Head of caudate nucleus (tissue), 42 donors: ENCODE data around the gene TOM1L2.
"Not testable (repeated sequence)": the region's sequence is repeated elsewhere in the genome, so short reads cannot be mapped to it uniquely, and the experiment has no call there.

Source experiments
- DNase-seq, 42 donors: peaks; one replicate each; pipeline versions ENCODE4 v3.0.0 to v3.0.0-alpha.2; 2020 to 2021; ENCODE audit warnings: mixed read lengths in 7 of 42
- intact Hi-C: fragments of 100-400 bp; cut with DNase I; formaldehyde crosslinking; loops from one replicate; pipeline ENCODE4 v1.15.0; 2022

TOM1L2 gene

DNA sequence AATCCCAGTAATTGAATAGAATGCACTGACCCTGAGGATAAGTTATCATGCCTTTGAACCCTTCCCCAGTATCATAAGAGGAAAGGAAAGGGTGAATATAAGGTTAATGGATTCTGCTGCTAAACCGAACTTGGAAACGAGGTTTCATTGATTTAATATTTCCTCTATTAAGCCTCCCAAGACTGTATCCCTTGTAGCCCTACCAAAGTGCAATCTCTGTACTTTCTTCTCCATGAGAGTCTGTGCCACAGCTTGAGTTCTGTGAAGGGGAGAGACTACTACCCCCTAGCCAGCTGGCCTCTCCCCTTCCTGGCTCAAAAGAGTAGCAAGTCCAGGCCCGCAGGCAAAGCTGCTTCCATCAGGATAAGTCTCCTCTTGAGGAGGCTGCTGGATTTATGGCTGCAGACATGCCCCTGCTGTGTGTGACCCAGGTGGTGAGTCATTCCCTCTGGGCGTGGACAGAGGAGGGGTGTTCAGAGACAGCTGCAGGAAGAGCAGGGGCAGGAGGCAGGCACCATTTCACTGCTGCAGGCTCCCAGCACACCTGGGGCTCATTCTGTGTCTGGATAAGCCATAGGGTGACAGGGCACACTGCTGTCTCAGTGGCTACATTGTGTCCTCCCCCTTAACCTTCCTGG is 58.4 kb downstream of the TOM1L2 start:
- peak in 29 of 42 donors; percentile 23 to 85 (median 48) for DNase-seq

DNA sequence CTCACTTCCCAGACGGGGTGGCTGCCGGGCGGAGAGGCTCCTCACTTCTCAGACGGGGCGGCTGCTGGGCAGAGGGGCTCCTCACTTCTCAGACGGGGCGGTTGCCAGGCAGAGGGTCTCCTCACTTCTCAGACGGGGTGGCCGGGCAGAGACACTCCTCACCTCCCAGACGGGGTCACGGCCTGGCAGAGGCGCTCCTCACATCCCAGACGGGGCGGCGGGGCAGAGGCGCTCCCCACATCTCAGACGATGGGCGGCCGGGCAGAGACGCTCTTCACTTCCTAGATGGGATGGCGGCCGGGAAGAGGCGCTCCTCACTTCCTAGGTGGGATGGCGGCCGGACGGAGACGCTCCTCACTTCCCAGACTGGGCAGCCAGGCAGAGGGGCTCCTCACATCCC is 59.9 kb downstream of the TOM1L2 start:
- DNase-seq, intact Hi-C loops: not testable (repeated sequence)

More for the DNA sequence above, 58.4 kb downstream of the TOM1L2 start:
- intact Hi-C loops, result no loop called here

DNA sequence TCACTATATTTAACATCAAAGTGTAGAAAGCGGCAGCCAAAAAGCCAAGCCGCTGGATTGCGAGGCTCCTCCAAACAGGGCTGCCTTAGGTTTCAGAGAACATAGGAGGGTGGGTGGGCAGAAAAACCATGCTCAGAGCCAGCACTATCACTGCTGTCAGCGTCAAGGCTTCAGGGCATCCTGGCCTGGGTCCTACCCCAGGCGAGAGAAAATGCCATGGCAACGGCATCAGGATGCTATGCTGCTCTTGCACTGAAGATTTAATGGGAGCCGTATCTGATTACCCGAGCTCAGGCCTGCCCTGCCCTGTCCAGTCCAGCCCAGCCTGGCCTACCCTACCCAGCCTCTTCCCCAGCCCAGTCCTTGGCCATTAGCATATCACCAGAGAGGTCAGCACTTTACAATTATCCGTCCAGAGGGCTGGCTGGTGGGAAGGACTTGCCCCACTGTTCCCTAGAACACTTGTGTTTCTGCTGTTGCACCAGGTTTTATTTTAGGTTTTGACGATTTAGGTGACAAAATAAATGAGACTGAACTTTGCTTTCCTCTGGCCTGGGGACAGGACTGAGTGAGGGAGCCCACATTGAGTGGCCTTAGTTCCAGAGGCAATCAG is 61.1 kb downstream of the TOM1L2 start:
- DNase-seq, result no peak
- intact Hi-C loops, result no loop called here

DNA sequence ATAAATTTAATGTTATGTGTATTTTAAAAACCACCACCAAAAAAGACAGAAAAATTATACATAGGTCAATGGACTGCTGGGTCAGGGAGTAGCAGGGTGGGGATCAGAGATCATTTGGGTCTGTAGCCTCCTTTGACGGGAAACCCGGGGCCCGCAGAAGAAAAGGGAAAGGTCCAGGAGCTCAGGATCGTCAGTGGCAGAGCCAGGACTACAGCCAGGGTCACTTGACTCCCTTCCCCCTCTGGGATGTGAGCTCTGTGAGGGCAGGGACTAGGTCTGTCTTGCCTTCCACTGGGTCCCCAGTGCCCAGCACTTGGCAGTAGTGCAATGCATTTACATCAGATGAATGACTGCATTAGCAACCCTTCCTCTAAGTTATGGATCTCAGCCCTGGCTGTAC is 62.1 kb downstream of the TOM1L2 start:
- no peak for DNase-seq
- intact Hi-C loops, result no loop called here

DNA sequence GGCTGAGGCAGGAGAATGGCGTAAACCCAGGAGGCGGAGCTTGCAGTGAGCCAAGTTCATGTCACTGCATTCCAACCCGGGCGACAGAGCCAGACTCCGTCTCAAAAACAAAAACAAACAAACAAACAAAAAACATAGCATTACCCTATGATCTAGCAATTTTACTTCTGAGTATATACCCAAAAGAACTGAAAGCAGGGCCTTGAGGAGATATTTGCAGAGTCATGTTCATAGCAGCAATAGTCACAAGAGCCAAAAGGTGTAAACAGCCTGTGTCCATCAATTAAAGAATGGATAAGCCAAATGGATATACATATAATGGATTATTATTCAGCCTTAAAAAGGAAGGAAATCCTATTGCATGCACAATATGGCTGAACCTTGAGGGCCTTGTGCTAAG is 63.1 kb downstream of the TOM1L2 start:
- no peak for DNase-seq
- intact Hi-C loops, result no loop called here

DNA sequence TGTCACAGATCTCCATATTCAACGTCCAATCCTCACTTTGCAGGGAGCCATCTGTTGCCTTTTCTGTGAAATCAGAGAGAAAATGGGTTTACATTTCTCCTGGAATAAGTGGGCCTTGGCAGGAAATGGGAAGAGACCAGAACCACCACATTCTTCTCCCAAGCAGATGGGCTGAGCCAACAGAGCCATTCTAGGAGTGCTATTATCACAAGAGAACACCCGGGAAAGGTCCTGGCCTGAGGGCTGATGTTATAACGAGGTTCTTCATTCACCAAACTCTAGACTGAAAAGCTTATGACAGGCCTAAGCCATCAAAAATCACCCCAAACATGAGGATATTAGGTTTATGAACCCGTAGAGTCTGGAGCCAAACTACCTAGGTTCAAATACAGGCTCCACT is 64.7 kb downstream of the TOM1L2 start:
- DNase-seq, result no peak
- intact Hi-C loops, result no loop called here

DNA sequence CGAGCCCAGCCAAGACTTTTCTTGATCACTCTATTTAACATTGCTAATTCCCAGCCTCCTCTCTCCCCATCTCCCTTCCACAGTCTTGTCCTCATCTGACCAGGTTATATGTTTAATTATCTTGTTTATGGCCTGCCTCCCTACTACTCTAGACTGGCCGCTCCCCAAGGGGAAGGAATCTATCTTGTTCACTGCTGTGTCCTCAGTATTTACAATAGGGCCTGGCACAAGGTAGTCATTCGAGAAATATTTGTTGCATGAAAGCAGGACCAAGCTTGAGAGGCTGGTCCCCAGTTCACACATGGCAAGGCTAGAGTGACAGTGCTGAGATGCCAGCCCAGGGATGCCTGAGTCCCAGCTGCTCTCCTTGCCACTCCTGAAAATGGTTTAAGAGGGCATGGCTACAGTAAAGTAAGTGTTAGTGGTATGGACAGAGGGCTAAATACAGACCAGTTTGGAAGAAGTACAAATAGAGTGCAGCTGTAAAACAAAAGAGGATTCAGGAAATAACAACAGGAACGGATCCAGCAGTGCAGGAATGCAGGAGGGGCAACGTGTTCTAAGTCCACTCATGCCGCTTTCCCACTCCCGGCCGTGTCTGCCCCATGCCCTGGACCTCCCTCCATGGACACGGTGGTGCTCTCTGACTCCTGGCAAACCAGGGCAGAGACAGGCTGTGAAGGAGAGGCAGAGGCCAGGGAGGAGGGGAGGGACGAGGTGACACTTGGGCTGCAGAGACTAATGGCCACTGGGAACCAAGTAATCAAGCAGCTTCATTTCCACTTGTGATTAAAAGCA is 65.6 kb downstream of the TOM1L2 start:
- DNase-seq, result no peak
- intact Hi-C loops, result no loop called here

DNA sequence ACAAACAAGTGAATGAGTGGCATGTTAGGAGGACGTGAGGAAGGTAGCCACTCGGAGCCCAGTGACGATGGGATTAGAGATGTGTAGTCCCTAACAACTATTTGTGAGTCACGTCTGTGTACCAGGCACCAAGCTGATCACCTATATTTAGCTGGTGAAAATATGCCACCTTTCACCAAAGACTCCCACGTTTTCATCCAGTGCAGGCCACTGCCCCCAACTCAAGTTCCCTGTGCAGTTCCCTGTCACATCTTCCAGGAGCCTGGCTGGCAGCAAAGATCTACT is 67.2 kb downstream of the TOM1L2 start:
- intact Hi-C loops, result no loop called here
- DNase-seq, result no peak

DNA sequence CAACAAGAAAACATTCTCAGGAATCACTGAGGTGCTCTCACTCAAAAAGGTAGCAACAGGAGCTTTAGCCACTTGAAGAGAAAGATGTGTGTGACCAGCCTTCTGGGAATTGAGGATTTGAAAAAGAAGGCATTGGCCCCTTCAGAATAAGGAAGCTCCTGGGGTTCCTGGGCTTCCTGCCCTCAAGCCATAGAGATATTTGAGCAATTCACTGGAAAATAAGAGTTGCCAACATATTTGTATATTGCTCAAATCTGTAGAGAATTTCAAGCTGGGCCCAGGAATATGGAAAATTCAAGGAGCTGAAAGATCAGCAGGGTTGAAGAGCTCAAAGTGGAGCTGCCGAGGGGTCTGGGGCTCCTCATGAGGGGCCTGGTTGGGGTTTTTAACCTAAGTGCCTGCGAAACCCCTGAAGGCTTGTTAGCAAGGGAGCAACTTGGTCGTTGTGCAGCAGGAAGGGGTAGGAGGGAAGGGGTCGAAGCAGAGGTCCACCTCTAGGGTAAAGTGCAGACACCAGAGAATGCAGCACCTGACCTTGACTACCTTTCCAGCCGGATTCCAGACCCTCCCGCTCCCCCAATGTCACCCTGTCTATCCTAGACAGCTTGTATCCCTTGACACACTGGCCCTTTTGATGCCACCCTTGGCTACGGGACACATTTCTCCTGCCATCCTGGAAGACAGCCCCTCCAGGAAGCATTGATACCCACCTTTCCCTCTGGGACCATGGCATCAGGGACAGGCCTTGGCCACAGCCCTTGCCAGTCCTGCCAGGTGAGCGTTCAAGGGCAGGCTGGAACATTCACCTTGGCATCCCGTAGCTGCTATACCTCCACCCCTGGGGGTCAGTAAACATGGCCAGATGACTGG is 67.8 kb downstream of the TOM1L2 start:
- intact Hi-C loops, result no loop called here
- DNase-seq, result no peak

DNA sequence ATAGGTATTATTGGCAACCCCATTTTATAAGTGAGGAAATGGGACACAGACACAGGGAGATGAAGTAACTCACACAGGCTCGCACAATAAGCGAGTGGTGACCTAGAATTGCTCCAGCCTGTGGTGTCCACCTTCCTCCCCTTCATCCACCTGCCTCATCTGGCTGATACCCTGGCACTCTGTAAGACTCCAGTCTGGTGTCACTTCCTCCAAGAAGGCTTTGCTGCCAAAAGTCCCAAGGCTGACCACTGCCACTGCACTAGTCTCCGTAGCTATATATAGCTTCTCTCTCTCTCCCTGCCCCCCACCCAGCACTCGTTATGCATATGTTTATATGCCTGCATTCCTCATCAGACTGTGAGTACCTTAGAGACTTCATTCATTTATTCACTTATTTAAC is 69.3 kb downstream of the TOM1L2 start:
- intact Hi-C loops, result no loop called here
- peak in 1 of 42 donors; percentile 3 for DNase-seq

DNA sequence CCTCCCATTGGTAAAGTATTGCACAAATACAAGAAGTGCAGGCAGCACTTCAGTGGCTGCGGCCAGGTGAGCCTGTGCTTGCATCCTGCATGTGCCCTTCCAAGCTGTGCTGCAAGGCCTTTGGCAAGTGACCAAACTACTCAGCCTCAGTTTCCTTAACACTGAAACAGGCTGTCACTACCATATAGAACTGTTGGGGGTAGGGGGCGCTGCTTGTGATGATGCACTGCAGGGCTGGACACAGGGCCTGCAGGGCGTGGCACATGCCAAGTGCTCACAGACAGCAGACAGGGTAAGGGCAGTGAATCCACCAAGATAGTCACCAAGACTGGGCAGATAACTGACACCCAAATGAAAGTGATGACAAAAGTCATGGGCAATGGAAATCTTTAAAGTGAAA is 69.8 kb downstream of the TOM1L2 start:
- intact Hi-C loops, result no loop called here
- peak in 1 of 42 donors; percentile 10 for DNase-seq

DNA sequence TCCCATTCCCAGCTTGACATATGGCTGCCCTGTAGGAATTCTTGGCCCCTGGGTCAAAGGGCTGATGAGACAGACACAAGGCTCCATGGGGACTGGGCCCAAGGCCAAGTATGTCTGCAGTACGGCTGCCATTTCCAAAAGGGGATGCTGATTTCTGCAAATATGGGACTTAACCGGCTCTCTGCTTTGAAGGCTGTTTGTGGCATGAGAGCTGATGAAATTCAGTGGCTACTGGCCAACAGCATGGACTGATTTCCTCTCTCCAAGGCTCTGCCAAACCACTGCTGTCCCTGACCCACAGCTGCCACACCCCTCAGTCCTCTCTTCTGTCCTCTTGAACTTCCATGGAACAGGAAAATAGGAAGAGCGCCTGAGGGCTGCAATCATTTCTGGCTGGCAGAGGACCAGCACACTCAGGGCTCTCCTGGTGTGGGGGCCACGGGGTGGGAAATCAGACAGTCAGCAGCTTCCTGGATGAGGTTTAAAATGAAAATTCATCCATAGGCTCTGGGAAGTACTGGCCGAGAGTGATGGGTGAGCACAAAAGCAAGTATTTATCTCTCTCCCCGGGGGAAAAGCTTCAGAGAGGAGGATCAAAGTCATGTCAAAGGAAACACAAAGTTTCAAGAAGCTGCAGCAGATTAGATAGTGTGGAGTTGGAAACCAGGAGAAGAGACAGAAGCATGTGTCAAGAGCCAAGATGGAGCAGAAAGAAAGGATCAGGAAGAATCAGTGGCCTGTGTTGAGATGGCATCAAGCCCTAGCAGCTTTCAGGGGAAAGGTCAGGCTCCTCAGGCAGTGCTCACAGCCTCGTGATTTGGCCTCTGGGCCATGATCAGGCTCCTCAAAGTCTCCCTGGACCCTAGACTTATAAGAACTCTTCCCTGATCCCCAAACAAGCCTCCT is 71.3 kb downstream of the TOM1L2 start:
- intact Hi-C loops, result no loop called here
- peak in 38 of 42 donors; percentile 10 to 84 (median 56) for DNase-seq

DNA sequence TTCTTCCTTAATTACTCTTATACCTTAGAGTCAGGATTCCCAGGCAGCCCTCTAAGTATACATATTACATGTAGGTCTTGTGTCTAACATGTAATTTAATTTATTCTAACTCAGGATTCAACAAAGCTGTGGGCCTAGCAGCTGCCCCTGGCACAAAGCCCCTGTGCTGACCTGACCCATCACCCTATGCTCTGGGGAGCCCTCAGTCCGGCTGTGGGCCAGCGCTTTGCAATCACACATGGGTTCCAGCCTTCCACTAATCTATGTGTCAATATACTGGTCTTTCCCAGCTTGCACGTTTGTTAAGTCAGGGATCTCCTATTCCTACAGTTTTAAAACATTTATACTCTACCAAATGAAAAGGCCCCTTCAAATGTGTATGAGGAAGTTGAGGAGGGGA is 72.7 kb downstream of the TOM1L2 start:
- DNase-seq, result peak in 1 of 42 donors; percentile 1
- intact Hi-C loops, result no loop called here

DNA sequence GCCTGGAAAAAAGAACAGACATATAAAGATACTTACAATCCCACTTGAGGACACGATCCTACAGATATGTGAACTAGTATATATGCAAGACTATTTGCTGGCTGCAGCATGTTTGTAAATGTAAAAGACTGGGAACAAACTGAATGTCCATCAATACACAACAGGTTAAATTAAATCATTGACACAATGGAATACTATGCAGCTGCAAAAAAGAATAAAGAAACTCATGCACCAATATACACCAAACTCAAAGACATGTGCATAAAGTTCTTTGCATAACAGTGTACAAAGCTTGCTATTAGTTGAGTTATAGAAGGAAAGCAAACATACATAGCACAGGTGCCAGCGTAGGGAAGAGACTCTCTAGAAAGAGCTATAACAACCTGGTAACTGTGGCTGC is 73.5 kb downstream of the TOM1L2 start:
- intact Hi-C loops, result no loop called here

DNA sequence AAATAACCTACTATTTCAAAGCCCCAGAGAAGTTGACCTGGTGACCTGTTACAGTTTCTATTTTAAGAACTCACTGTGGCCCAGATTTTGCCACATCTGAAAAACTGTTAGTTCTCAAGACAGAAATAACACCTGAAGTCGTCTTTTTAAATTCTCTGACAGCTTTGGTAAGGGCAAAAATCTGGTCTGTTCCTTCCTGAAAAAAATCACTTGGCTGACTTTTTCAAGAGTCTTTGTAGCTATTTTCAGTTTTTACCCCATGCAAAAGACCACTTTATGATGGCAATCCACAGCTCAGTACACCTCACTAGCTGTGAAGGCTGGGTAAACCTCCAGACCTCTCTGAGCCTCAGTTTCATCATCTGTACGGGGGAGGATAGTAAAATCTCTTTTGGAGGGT is 74.8 kb downstream of the TOM1L2 start:
- intact Hi-C loops, result no loop called here

More for the DNA sequence above, 73.5 kb downstream of the TOM1L2 start:
- no peak for DNase-seq

DNA sequence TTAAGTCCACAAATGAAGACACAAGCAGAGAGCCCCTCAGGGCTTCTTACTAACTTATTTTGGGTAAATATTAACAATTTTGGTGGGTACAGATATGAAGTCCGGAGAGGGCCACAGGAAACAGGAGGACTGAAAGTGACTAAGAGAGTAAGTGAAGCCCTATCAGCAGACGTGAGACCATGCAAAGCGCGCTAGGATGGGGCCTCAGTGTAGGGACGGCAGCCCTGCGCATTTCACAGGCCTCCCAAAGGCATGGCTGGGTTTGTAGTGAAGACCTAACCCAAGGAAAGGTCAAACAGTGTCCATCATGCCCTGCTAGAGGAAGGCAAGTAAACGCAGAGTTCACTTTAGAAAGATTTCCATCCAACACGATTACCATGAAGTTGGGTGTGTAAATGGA is 75.5 kb downstream of the TOM1L2 start:
- no peak for DNase-seq
- intact Hi-C loops, result no loop called here

More for the DNA sequence above, 74.8 kb downstream of the TOM1L2 start:
- no peak for DNase-seq

DNA sequence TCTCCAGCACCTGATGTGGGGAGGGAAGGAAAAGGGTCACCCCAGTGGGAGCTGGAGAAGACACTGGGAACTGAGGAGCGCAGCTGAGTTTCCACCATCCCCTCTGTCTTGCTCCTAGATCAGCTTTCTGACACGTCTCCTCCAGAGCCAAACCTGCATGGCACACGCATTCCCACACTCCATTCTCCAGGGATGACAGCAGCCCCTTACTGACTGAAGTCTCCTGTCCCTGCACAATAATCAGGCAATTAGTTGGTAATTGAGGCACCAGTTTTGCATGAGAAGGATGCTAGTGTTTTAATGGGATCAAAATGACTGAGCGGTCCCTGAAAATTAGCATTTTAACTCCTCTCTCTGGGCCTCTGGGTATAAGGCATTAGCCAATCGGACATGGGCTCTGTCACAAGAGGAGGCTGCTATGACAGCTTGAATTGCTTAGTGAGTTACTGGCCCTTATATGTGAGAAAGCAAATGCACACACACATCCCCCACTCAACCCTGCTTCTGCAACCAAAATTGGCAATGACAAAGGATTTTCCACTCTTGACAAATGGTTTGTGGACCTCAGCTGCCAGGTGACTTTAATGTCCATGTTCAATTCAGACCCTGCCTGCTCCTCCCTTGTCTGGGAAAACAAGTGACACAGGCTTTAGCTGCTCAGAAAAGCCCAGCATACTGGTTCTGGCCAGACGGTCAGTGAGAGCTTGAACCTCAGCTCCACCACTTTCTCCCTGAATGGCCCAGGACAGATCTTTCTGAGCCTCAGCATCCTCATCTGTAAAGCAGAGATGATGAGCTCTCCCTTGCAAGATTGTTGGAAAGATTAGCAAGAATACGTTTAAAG is 78.2 kb downstream of the TOM1L2 start:
- intact Hi-C loops, result no loop called here

DNA sequence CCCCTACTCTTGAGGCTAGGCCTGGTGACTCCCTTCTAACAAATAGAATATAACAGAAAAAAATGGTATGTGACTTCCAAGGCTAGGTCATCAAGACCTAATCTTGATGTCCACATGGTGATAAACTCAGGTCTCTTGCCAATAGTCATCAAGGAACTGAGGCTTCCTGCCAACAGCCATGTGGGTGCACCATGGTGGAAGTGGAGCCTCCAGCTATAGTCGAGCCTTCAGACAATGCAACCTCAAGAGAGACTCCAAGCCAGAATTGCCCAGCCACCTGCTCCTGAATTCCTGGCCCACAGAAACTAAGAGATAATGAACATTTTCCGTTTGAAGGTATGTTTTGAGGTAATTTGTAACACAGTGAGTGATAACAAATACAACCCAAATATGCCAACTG is 79.5 kb downstream of the TOM1L2 start:
- DNase-seq, result no peak
- intact Hi-C loops, result no loop called here

More for the DNA sequence above, 78.2 kb downstream of the TOM1L2 start:
- DNase-seq, result peak in 1 of 42 donors; percentile 24
